GM19025 (cell line): ENCODE results near the gene TTC28.
"Not testable (repeated sequence)": the region's sequence is repeated elsewhere in the genome, so short reads cannot be mapped to it uniquely, and the experiment has no call there.

Experiments
- ATAC-seq: cut with Tn5 transposase; IDR thresholded peaks from one replicate; pipeline ENCODE4 v1.9.1; 2021; ENCODE audit warnings: mild to moderate bottlenecking, low read depth, moderate library complexity; ENCODE audit not compliant: unreplicated experiment

The TTC28 gene

DNA sequence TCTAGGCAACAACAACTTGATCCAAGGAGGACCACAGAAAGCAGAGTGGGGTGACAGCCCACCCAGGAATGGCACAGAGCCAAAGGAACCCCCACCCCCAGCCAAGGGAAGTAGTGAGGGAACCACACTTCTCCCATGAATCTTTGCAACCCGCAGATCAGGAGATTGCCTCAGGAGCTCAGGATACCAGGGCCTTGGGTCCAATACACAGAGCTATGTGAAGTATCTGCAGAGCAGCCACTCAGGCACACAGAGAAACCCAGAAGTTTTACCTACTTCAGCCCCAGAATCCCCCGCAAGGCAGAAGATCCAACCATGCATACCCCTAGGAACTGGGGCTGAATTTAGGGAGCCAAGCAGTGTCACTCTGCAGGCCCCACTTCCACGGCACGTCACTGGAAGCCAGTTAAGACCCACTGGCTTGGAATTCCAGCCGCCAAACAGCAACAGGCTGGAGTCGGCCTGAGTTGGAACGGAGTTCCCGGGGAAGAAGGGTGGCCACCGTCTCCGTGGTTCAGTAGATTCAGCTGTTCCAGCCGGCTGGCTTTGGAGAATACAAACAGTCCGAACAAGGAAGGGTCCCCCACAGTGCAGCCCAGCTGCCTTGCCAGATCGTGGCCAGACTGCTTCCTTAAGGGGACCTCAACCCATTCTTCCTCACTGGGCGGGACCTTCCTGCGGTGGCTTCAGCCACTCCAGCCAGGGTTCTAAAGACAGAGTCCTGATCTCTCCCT, 174.1 kb downstream of the TTC28 start:
- ATAC-seq = no peak

DNA sequence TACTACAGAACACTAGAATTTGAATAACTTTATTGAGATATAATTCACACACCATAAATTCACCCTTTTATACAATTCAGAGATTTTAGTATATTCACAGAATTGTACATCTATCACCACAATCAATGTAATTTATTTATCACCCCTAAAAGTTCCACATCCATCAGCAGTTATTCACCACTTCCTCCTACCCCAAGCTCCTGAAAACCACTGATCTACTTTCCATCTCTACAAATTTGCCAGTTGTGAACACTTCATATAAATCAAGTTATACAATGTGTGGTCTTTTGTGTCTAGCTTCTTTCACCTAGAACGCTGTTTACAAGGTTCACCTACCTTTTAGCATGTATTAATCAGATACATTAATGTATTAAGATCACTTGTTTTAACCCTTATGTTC, 179.6 kb downstream of the TTC28 start:
- no peak for ATAC-seq

DNA sequence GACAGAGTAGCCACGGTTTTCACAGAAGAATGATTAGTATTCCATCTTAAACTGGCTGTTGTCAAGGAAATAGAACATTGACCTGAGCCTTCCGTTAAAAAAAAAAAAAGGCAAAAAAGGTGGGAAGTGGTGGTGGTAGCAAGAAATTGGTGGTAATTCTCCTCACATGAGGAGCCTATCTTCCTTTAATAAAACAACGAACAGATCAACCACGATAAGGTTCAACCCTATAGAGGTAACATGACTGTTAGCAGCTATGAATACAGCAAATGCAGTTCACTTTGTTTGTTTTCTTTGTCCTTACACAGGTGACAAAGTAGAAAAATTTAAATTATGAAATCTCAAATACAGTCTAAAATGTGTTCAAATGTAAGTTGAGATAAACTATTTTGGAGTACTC, 181.6 kb downstream of the TTC28 start:
- no peak for ATAC-seq

DNA sequence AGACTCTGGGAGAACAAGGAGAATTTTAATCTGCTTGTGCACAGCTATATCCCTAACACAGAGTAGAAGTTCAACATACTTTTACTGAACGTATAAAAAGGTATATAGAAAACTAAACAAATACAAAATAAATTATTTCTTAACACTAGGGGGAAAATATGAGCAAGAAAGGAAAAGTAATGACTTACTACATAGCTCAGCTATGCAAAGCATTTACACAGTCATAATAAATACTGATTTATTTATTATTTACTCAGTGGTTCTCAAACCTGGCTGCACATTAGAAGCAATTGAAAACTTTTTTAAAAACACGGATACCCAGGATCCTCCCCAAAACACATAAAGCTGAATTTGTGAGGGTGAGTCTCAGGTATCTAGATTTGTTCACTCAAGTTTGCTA, 182.5 kb downstream of the TTC28 start:
- no peak for ATAC-seq

DNA sequence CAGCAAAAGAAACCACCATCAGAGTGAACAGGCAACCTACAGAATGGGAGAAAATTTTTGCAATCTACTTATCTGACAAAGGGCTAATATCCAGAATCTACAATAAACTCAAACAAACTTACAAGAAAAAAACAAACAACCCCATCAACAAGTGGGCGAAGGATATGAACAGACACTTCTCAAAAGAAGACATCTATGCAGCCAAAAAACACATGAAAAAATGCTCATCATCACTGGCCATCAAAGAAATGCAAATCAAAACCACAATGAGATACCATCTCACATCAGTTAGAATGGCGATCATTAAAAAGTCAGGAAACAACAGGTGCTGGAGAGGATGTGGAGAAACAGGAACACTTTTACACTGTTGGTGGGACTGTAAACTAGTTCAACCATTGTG, 188.4 kb downstream of the TTC28 start:
- not testable (repeated sequence) for ATAC-seq

DNA sequence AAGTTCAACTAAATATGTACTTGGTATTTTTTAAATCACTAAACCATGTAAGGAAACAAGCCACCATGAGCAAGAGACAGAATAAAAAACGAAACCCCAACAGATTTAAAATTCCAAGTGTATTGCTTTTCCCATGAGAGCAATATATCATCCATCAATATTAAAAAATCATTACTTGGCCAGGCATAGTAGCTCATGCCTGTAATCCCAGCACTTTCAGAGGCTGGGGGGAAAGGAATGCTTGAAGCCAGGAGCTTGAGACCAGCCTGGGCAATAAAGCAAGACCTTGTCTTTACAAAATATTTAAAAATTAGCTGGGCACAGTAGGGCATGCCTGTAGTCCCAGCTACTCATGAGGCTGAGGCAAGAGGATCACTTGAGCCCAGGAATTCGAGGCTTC, 190.8 kb downstream of the TTC28 start:
- no peak for ATAC-seq

DNA sequence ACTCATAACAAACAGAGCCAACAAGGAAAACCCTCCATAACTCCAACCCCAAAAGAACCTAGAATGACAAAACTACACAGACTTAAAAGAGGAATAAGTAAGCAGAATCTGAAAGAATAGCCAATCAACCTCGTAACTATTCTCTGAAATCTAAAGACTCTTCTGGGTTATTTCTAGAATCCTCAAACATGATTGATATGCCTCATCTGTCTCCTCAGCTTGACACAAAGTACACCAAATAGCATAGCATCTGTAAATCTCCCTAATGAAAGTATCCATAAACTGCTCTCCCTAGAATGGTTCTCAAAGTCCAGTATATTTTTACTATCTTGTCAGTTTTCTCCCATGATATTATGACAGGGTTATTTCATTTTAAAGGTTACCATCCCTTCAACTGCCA, 195.0 kb downstream of the TTC28 start:
- ATAC-seq = no peak

DNA sequence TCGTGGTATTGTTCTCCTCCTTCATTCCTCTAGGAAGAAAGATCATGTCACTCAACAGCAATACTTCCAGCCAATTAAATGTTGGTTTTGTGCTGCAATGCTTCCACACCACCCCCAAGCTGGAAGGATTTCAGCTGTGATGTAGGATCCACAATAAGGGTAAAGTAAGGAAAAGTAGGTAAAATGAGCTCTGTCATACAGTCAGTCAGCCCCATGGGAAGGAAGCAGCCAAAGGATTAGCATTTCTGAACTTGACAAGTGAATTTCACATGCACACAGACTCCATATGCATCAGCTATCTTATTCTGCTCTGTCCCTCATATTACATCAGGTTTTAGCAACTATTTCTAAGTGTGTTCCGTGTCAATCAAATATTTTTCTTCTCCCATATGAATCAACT, 197.9 kb downstream of the TTC28 start:
- no peak for ATAC-seq

DNA sequence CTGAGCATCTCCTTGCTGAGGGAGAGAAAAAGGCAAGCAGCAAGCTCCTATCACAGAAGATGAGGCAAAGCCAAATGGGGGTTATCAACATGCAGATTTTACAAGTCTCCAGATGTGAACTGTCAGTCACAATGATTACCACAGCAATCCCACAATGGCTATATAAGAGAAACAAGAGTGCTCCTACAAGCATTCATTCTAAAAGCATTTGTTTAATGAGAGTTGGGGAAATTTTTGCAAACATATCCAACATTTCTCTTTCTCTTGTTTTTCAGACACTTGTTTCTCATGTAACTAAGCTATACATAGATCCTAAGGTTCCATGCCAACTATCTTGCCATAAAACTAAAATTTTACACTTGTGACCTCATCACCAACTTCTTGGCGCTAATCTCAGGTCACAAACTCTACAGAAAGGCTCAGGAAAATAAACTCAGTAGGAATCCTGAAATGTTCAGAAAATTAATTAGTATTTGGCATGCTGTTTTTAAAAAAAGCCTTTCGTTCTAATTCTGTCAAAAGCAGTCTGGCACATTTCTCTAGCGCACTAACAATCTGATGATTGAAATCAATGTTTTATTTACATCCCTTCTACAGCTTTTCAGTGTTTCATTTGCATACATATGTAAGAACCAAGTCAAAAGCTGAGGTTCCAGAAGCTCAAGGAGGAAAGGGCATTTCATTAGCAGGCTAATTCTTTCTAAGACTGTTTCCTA, 199.5 kb downstream of the TTC28 start:
- no peak for ATAC-seq

DNA sequence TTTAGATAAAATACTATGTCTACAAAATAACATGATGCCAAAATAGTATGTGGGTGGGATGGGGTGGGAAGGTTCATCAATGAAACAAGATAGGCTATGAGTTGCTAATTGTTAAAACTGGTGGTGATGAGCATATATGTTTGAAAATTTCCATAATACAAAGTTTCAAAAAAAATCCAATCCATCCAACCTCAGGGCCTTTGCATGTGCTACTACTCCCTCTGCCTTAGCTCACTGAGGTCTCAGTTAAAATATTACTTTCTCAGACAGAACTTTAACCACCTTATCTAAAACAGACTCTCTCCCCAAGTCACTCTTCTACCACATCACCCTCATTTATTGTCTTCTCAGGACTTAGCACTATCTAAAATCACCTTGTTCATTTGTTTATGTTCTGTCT, 201.1 kb downstream of the TTC28 start:
- ATAC-seq = no peak

DNA sequence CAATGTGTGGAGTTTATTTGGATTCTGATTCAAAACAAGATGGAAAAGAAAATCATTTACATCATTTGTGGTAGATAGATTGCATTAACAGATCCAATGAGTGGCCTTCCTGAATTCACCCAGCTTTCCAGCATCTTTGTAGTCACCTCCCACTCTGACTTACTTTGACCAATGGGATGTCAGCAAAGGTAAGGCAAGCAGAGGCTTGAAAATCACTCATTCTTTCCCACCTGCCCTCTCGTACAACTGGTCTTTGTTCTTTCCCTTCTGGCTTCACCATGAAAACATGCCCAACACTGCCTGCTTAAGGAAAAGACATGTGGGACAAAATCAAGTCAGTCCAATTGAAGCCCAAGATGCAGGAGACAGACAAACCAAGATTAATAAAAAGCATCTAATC, 202.1 kb downstream of the TTC28 start:
- no peak for ATAC-seq

DNA sequence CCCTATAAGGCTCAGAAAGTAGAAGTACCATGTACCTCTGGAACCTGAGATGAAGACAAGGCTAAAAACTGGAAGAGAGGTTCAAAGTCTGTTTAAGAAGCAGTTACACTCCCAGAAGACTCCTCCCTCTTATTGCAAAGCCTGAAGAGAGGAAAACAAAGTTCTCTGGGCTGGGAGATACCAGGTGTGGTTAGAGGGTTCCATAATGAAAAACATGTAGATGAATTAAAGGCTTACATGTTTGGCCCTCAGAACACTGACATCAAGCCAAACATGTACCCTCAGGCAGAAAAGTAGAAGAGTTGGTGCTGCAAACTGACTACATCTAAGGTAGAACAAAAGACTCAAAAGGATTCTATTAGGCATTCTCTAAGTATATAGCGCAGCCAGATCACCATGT, 205.3 kb downstream of the TTC28 start:
- ATAC-seq = no peak

DNA sequence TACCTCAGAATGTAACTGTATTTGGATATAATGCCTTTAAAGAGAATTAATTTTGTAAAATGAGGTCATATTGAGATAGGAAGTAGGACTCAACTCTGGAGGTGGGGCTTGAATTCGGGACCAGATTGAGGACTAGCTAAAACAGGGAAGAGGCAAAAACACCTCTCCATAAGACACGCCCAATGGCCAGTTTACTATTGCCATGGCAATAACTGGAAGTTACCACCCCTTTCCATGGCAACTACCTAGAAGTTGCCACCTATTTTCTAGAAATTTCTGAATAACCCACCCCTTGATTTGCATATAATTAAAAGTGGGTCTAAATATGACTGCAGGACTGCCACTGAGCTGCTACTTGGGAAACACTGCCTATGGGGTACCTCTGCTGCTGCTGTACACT, 206.4 kb downstream of the TTC28 start:
- ATAC-seq = no peak

DNA sequence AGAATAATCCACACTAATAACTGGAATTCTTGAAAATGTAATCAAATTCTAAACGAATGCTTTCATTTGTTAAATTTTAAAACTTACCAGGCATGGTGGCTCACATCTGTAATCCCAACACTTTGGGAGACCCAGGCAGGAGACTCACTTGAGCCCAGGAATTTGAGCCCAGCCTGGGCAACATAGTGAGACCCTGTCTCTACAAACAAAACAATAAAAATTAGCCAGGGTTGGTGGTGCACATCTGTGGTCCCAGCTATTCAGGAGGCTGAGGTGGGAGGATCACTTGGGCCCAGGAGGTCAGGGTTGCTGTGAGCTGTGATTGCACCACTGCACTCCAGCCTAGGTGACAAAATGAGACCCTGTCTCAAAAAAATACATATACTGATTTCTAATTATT, 212.6 kb downstream of the TTC28 start:
- ATAC-seq = not testable (repeated sequence)

DNA sequence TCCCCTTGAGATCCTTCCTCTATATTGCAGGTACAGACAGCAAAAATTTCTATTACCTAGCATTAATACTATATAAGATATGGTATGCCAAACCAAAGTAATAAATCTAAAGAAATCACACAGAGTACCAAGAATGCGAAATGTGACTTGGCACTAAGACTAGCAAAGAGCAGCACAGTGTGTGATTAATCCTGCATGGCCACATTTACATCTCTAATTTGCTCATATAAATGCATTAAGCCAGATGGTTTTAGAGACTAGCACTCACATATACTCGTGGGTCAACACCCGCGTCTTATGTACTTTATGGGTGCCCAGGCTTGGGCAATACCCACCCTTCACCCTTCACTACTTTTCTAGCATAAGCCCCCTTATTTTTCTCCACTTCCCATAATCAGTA, 213.2 kb downstream of the TTC28 start:
- no peak for ATAC-seq

DNA sequence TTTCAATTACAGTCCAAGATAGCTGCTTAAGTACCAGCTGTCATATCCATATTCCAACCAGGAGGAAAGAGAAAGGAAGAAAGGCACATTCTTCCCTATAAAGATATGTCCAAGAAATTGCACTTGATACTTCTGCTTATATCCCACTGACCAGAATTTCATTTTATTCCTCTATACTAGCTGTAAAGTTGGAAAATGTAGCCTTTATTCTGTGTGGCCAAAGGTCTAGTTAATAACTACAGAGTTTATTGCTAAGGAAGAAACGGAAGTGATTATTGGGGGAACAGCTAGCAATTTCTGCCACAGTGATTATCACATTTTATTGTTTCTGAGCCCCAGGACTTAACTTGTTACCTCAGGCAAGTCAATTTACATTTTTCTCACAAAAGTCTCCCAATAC, 213.8 kb downstream of the TTC28 start:
- no peak for ATAC-seq

DNA sequence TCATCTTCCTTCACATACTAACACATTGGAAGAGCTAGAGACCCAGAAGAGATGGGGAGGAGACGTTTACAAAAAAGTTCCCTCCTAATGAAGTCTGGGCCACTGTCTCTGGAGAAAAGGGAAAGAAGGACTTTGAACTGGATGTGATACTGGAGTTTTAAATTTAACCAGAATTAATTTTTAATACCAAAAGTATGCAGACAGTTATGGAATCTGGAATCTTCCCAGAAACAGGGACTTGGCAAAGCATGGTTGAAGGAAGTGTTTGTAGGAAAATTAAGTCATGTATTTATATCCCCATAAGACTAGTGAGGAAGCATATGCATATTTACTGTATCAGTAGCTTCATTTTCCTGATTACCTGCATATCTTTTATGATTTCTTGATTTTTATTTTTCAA, 215.5 kb downstream of the TTC28 start:
- ATAC-seq = no peak

DNA sequence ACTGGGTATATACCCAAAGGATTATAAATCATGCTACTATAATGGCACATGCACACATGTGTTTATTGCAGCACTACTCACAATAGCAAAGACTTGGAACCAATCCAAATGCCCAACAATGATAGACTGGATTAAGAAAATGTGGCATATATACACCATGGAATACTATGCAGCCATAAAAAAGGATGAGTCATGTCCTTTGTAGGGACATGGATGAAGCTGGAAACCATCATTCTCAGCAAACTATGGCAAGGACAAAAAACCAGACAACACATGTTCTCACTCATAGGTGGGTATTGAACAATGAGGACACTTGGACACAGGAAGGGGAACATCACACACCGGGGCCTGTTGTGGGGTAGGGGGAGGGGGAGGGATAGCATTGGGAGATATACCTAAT, 216.2 kb downstream of the TTC28 start:
- ATAC-seq = not testable (repeated sequence)

DNA sequence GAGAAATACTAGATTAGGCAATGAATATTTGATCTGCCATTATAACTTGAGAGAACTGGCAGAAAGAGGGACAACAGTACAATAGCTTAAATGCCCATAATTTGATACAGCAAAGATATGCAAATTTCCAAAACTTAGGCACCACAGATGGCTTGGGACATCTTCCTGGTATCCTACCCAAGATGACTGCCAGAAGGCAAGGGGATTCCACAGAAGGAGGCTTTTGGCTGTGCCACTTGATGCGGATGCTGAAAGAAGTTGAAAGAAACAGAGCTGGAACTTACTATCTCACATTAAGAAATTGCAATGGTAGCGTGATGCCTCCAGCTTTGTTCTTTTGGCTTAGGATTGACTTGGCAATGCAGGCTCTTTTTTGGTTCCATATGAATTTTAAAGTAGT, 216.7 kb downstream of the TTC28 start:
- no peak for ATAC-seq

DNA sequence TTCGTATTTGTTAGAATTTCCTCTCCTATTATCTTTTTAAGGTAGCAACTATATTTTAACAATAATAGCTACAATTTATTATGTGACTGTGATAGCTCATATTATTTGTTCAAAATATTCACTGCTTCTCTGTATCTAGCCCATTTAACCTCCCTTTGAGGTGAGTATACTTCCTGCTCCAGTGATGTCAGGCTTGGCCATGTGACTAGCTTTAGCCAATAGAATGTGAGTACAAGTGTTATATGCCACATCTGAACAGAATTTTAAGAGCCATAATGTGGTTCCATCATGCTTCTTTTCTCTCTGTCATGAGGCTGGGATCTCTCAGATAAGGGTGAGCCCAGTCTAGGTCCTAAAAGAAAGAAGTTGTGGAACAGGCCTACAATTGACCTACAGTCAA, 217.6 kb downstream of the TTC28 start:
- no peak for ATAC-seq

DNA sequence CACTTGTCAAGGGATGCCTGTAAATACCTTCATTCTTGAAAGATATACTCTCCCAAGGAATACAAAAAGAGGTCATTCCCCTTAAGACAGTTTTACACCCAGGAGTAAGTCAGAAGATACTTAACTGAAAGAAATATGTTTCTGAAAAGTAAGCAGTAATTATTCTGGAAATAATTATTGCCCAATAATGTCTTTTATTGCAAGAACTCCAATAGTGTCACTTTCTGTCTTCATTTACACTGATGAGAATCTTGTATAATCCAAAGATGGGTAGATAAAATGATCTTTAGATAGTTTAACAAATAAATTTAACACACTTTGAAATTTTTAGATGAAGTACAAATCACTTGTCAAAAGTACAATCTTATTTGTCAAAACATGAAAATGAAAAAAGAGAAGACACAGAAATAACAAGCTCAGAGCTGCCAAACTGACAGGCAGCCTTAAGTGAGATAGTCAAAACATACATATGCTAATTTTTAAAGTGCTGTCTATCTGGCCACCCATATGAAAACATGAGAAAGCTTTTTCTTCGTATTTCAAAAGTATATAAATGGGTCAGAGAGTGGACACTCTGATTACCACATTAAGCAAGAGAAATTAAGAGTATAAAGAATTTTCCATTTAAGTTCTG, 225.1 kb downstream of the TTC28 start:
- ATAC-seq = no peak

DNA sequence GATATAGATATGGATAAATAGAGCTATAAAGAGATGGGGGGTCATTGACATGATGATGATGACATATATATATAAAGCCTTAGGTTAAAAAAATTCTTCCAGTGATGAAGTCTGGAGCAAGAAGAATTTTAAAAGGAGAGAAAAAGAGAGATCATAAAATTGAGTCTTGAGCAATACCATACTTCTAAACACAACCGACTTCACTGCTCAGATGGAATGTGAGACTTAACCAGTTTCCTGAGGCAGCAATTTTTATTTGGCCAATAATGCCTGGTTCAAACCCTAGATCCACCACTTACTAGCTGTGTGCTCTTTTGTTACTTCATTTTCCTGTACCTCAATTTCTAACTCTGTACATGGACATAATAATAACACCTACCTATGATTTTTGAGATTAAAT, 229.5 kb downstream of the TTC28 start:
- ATAC-seq = no peak
